ENCODE results near the gene SOX3.
A peak's percentile ranks its signal among the peaks of the same experiment; 100 is the strongest.

Gene SOX3

DNA sequence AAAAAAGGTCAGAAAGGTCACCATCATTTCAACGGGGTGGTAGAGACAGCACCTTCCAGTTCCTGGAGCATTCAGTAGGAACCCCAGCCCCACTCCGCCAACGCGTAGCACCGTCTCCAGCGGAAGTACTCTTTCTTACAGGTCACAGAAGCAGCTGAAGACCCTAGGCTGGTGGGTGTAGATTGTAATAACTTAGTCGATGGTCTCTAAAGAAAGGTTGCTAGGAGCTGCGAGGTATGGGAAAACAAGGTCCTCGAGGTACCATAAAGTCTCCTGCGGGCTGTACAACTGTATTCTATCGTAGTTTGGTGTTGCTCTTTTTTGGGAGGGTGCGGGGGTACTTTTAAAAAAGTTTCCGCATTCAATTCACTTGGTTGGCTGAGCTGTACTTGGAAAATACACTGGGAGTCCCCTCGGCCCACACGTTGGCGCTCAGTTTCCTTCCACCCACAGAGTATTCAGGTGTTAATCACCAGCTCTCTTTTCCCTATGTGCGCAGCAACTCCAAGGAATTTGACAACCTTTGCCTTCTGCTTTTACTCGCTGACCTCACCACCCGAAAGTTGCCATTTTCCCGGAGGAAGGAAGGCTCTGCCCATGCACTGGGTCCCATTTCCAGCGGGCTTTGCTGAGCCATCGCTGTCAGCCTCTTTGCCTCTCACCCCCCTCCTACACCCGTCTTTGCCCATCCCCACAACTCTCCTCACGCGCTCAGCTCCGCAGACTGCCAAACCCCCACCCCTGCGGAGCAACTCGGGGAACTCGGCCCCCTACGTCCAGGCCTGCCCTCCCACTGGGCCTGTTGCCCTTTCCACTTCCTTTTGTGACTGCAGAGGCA, 4.8 kb upstream of the SOX3 start:
- no peaks in the 10 kb centered on the region for H3K36me3 ChIP-seq (ENCODE audit: control insufficient read depth in 5 of 5, insufficient read depth in 5 of 5, low read length in 5 of 5)
- no peak overlapping the region for H3K9ac ChIP-seq (ENCODE audit: low read length in 5 of 5)
- H3K9me3 ChIP-seq (ENCODE audit: control insufficient read depth in 5 of 5, low read length in 5 of 5) = peaks cover 0 to 6% (median 0%) of the 10 kb centered on the region in 5 donors
- peaks cover 58 to 70% (median 63%) of the 10 kb centered on the region in 5 donors for H3K27me3 ChIP-seq (ENCODE audit: control insufficient read depth in 5 of 5, insufficient read depth in 4 of 5, low read length in 5 of 5)
- H3K27ac ChIP-seq (ENCODE audit: low read depth, low read length) = no peak overlapping the region
- H3K4me3 ChIP-seq (ENCODE audit: low read depth in 1 of 5, low read length in 5 of 5) = no peak overlapping the region
- H3K4me1 ChIP-seq (ENCODE audit: control insufficient read depth in 5 of 5, insufficient read depth in 5 of 5, low read length in 5 of 5) = peaks cover 0 to 11% (median 4%) of the 10 kb centered on the region in 5 donors

DNA sequence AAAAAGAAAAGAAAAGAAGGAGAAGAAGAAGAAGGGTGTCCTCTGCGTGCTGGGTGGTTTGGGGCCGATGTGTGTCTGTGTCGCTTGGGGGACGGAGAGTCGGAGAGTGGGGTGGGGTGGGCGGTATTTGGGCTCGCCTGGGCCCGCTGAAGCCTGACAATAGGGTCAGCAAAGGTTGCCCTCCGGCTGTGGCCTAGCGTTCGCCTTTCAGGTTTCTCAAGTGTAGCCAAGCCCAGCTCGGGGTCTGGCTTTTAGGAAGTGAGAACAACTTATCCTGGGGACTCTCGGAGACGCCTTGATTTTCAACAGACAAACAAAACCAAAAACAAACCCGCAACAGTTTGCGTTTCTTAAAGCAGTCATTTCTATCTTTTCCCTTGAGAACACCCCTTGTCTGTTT, 4.1 kb upstream of the SOX3 start:
- Histone ChIP-seq H3K27me3 (ENCODE audit: control insufficient read depth in 5 of 5, insufficient read depth in 4 of 5, low read length in 5 of 5) (peaks cover 62 to 70% (median 67%) of the 10 kb centered on the region in 5 donors), H3K9me3 (ENCODE audit: control insufficient read depth in 5 of 5, low read length in 5 of 5) (peaks cover 0 to 6% (median 0%) of the 10 kb centered on the region in 5 donors), H3K36me3 (ENCODE audit: control insufficient read depth in 5 of 5, insufficient read depth in 5 of 5, low read length in 5 of 5) (no peaks in the 10 kb centered on the region), H3K4me3 (ENCODE audit: low read depth in 1 of 5, low read length in 5 of 5) (no peak overlapping the region), H3K9ac (ENCODE audit: low read length in 5 of 5) (no peak overlapping the region), H3K27ac (ENCODE audit: low read depth, low read length) (no peak overlapping the region), H3K4me1 (ENCODE audit: control insufficient read depth in 5 of 5, insufficient read depth in 5 of 5, low read length in 5 of 5) (peaks cover 0 to 17% (median 9%) of the 10 kb centered on the region in 5 donors)

DNA sequence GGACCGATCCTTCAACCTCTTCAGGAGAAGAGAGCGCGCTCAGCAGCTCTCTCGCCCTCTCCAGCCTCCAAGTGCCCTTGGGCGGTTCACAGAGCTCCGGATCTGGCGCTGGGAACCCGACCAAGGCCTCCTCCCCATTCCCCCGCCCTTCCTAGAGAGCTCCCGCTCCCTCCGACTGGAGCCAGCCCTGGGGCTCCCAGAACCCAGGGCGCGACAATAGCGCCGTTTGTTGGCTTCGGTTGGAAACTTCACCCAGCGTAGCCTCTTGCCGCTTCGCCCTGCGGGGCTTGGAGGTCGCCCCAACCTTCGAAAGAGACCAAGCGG, 3.1 kb upstream of the SOX3 start:
- Histone ChIP-seq H3K4me3 (ENCODE audit: low read depth in 1 of 5, low read length in 5 of 5) (no peak overlapping the region), H3K36me3 (ENCODE audit: control insufficient read depth in 5 of 5, insufficient read depth in 5 of 5, low read length in 5 of 5) (no peaks in the 10 kb centered on the region), H3K27ac (ENCODE audit: low read depth, low read length) (no peak overlapping the region), H3K27me3 (ENCODE audit: control insufficient read depth in 5 of 5, insufficient read depth in 4 of 5, low read length in 5 of 5) (peaks cover 56 to 75% (median 67%) of the 10 kb centered on the region in 5 donors), H3K9ac (ENCODE audit: low read length in 5 of 5) (no peak overlapping the region), H3K9me3 (ENCODE audit: control insufficient read depth in 5 of 5, low read length in 5 of 5) (peaks cover 0 to 9% (median 0%) of the 10 kb centered on the region in 5 donors), H3K4me1 (ENCODE audit: control insufficient read depth in 5 of 5, insufficient read depth in 5 of 5, low read length in 5 of 5) (peaks cover 0 to 23% (median 11%) of the 10 kb centered on the region in 5 donors)

DNA sequence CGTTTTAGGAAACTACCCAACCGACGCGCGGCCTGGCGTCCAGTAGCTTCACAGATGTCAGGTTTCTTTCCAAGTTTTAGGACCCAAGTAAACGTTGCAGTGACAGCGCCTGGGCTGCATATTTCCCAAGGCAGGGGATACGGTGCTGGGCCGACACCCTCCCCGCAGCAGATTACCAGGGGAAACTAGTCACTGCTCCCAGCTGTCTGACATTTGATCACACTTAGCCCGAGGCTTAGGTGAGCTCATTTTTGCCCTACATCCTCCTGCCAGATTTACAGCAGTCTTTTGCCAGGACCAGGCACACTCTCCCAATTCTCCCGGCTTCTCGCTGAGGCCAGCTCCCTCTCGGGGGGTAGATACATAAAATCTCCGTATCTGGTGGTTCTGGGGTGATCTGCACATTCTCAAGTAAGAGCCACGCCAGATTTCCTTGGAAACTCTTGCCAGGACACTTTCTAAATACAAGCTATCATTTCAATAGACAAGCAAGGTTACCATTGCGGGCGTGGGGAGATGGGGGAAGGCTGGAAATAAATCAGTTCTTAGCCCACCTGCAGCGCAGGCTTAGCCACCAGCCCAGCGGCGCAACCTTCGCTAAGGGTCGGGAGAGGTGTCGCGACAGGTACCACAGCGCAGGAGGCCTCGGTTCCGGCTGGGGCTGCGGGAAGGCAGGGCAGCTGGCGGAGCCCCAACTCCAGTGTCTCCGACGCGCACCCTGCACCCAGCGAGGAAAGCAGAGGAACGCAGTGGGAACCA, 2.5 kb upstream of the SOX3 start:
- peaks cover 57 to 79% (median 72%) of the 10 kb centered on the region in 5 donors for H3K27me3 ChIP-seq (ENCODE audit: control insufficient read depth in 5 of 5, insufficient read depth in 4 of 5, low read length in 5 of 5)
- H3K36me3 ChIP-seq (ENCODE audit: control insufficient read depth in 5 of 5, insufficient read depth in 5 of 5, low read length in 5 of 5) = no peaks in the 10 kb centered on the region
- no peak overlapping the region for H3K4me3 ChIP-seq (ENCODE audit: low read depth in 1 of 5, low read length in 5 of 5)

DNA sequence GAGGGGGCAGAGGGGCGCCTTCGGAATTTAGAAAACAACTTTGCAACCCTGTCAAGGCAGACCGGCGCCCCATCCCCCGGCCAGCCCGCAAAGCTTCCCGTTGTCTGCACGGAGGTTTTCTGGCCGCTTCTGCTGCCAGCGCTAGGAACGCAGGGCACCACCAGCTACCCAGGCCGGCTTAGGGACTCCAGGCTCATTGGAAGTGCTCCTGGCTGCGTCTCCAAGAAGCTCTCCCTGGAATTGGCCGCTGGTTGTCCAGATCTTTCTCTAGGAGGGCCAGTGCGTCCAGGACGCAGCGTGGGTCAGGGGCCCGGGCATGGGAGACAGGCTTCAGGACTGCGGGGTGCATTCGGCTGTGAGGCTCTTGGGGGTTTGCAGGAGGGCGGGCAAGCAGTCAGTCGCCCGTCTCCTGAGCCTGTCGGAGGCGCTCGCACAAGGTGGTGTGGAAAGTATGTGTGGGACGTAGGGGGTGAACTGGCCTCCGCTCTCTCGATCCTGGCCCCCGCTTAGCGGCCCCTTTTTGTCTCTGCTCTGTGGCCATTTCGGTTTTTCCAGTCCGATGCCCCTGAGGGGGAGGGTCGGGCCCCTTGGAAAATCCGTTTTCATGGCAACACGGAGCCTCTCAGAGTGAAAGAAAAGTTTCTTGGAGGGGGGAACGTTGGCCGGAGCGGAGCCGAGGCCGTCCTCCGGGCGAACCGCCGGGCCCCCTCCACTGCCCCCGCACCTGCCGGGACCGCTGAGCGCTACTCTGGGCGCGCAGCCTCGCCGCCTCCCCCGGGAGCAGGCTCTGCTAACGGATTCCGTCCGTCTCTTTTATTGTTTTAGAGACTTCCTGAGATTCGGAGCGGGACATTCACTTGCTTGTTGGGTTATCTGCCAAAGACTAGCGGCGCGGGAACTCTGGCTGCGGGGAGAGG, 810 bp upstream of the SOX3 start:
- peaks cover 0 to 9% (median 0%) of the 10 kb centered on the region in 5 donors for H3K9me3 ChIP-seq (ENCODE audit: control insufficient read depth in 5 of 5, low read length in 5 of 5)
- H3K9ac ChIP-seq (ENCODE audit: low read length in 5 of 5) = no peak overlapping the region
- H3K36me3 ChIP-seq (ENCODE audit: control insufficient read depth in 5 of 5, insufficient read depth in 5 of 5, low read length in 5 of 5) = no peaks in the 10 kb centered on the region
- peaks cover 0 to 27% (median 11%) of the 10 kb centered on the region in 5 donors for H3K4me1 ChIP-seq (ENCODE audit: control insufficient read depth in 5 of 5, insufficient read depth in 5 of 5, low read length in 5 of 5)
- no peak overlapping the region for H3K4me3 ChIP-seq (ENCODE audit: low read depth in 1 of 5, low read length in 5 of 5)
- H3K27me3 ChIP-seq (ENCODE audit: control insufficient read depth in 5 of 5, insufficient read depth in 4 of 5, low read length in 5 of 5) = peaks cover 60 to 82% (median 75%) of the 10 kb centered on the region in 5 donors
- no peak overlapping the region for H3K27ac ChIP-seq (ENCODE audit: low read depth, low read length)

More for the DNA sequence above, 2.5 kb upstream of the SOX3 start:
- Histone ChIP-seq H3K9me3 (ENCODE audit: control insufficient read depth in 5 of 5, low read length in 5 of 5) (peaks cover 0 to 9% (median 0%) of the 10 kb centered on the region in 5 donors), H3K27ac (ENCODE audit: low read depth, low read length) (no peak overlapping the region), H3K4me1 (ENCODE audit: control insufficient read depth in 5 of 5, insufficient read depth in 5 of 5, low read length in 5 of 5) (peaks cover 0 to 26% (median 11%) of the 10 kb centered on the region in 5 donors), H3K9ac (ENCODE audit: low read length in 5 of 5) (no peak overlapping the region)

DNA sequence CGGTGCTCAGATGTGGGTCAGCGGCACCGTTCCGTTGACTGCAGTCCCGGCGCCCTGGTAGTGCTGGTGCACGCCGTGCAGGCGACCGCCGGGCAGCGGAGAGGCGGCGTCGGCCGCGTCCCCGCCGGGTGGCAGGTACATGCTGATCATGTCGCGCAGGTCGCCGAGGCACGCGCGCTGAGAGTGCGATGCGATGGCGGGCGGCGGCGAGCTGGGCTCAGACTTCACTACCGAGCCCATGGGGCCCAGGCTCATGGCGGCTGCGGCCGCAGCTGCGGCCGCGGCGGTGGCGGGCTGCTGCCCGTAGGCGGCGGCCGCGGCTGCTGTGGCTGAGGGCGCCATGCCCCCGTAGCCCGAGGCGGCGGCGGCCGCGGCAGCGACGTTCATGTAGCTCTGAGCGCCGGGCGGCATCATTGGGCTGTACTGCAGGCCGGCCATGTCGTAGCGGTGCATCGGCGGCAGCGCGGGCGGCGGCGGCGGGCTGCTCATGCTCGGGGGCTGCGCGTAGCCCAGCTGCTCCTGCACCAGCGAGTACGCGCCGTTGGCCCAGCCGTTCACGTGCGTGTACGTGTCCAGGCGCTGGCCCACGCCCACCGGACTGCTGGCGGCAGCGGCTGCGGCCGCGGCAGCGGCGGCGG, 1.0 kb downstream of the SOX3 start:
- H3K36me3 ChIP-seq (ENCODE audit: control insufficient read depth in 5 of 5, insufficient read depth in 5 of 5, low read length in 5 of 5) = no peaks in the 10 kb centered on the region
- H3K27ac ChIP-seq (ENCODE audit: low read depth, low read length) = no peak overlapping the region
- peak overlapping the region in 4 of 5 donors; percentile 6 to 56 (median 30) for H3K4me3 ChIP-seq (ENCODE audit: low read depth in 1 of 5, low read length in 5 of 5)
- peaks cover 0 to 27% (median 11%) of the 10 kb centered on the region in 5 donors for H3K4me1 ChIP-seq (ENCODE audit: control insufficient read depth in 5 of 5, insufficient read depth in 5 of 5, low read length in 5 of 5)
- H3K9me3 ChIP-seq (ENCODE audit: control insufficient read depth in 5 of 5, low read length in 5 of 5) = peaks cover 0 to 3% (median 0%) of the 10 kb centered on the region in 5 donors
- peaks cover 51 to 78% (median 74%) of the 10 kb centered on the region in 5 donors for H3K27me3 ChIP-seq (ENCODE audit: control insufficient read depth in 5 of 5, insufficient read depth in 4 of 5, low read length in 5 of 5)
- no peak overlapping the region for H3K9ac ChIP-seq (ENCODE audit: low read length in 5 of 5)

DNA sequence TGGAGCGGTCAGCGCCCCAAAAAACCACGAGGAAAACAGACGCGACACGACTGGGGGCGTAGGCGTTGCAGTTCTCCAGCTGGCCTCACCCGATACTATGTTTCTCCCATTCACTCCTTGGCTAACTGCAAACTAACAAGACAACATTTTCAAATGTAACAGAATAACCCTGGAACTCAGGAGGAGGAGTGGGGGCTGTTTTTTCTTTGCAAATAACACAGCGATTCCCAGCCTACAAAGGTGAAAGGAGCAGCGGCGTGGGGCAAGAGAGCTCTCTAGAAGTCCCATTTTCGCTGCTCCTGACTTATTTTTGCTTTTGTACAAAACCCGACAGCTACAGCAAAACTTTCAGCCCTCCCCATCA, 1.6 kb downstream of the SOX3 start:
- no peak overlapping the region for H3K27ac ChIP-seq (ENCODE audit: low read depth, low read length)
- H3K4me3 ChIP-seq (ENCODE audit: low read depth in 1 of 5, low read length in 5 of 5) = peak overlapping the region in 1 of 5 donors; percentile 8
- H3K9me3 ChIP-seq (ENCODE audit: control insufficient read depth in 5 of 5, low read length in 5 of 5) = peaks cover 0 to 3% (median 0%) of the 10 kb centered on the region in 5 donors
- no peaks in the 10 kb centered on the region for H3K36me3 ChIP-seq (ENCODE audit: control insufficient read depth in 5 of 5, insufficient read depth in 5 of 5, low read length in 5 of 5)
- no peak overlapping the region for H3K9ac ChIP-seq (ENCODE audit: low read length in 5 of 5)
- H3K4me1 ChIP-seq (ENCODE audit: control insufficient read depth in 5 of 5, insufficient read depth in 5 of 5, low read length in 5 of 5) = peaks cover 0 to 27% (median 11%) of the 10 kb centered on the region in 5 donors
- H3K27me3 ChIP-seq (ENCODE audit: control insufficient read depth in 5 of 5, insufficient read depth in 4 of 5, low read length in 5 of 5) = peaks cover 47 to 78% (median 73%) of the 10 kb centered on the region in 5 donors

DNA sequence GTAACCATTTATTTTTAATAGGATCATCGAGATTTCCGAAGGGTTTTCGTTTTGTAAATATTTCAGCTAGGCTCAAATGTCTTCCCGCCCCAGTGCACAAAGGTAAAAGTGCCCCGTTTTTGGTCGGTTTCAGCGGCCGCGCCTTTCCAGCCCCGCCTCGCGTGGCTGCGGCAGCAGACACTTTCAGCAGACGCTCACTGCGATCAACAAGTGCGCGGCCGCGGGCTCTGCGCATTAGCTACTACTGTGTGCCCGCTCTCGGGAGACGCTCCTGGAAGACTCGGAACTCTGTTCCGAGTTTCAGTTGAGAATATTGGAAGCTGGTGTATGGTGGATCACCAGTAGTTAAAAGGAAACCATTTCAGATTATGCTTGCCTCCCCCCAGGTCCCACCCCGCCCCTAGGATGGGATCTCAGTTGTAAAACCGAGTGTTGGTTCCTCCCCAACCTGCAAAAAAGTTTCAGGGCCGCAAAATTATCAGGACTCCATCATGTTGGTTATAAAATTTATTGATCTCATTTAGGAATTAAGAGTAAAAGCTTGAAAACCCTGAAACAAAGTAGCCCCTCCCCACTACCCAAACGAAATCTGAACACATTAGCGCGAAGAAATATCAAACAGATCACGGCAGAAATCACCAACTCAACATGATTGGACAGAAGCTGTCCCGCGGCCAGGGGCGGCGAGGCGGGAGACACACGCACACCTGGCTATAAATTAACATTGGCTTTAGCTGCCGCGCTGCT, 2.2 kb downstream of the SOX3 start:
- Histone ChIP-seq H3K27me3 (ENCODE audit: control insufficient read depth in 5 of 5, insufficient read depth in 4 of 5, low read length in 5 of 5) (peaks cover 42 to 77% (median 72%) of the 10 kb centered on the region in 5 donors), H3K4me1 (ENCODE audit: control insufficient read depth in 5 of 5, insufficient read depth in 5 of 5, low read length in 5 of 5) (peaks cover 0 to 27% (median 7%) of the 10 kb centered on the region in 5 donors), H3K9me3 (ENCODE audit: control insufficient read depth in 5 of 5, low read length in 5 of 5) (peaks cover 0 to 3% (median 0%) of the 10 kb centered on the region in 5 donors), H3K4me3 (ENCODE audit: low read depth in 1 of 5, low read length in 5 of 5) (peak overlapping the region in 1 of 5 donors; percentile 8), H3K9ac (ENCODE audit: low read length in 5 of 5) (no peak overlapping the region), H3K27ac (ENCODE audit: low read depth, low read length) (no peak overlapping the region), H3K36me3 (ENCODE audit: control insufficient read depth in 5 of 5, insufficient read depth in 5 of 5, low read length in 5 of 5) (no peaks in the 10 kb centered on the region)
